HCT116 (cell line): ENCODE results near the gene COPS9.

Experiments used
- CEBPB ChIP-seq: IDR thresholded peaks from 2 replicates; pipeline ENCODE4 v1.6.1; 2012; ENCODE audit warnings: low read depth
- CTCF ChIP-seq, 3 experiments: fragments of 200-600 bp in 1 of 3; sonication (generic) in 1 of 3; IDR thresholded peaks in 2 of 3; conservative IDR thresholded peaks in 1 of 3; 2 replicates each; pipeline ENCODE4 v1.5.1; 2012 to 2017; ENCODE audit warnings: low read depth in 2 of 3, low read length in 2 of 3, antibody characterized with exemption in 1 of 3, borderline replicate concordance in 1 of 3, control low read depth in 1 of 3, mild to moderate bottlenecking in 1 of 3, mixed read lengths in 1 of 3, mixed run types in 1 of 3, moderate library complexity in 1 of 3; ENCODE audit not compliant: insufficient read depth in 1 of 3
- EZH2 ChIP-seq: fragments of 200-600 bp; sonication (generic); IDR thresholded peaks from 2 replicates; pipeline ENCODE4 v1.6.1; 2017; ENCODE audit warnings: antibody characterized with exemption, mixed run types
- MAX ChIP-seq: IDR thresholded peaks from 2 replicates; pipeline ENCODE4 v1.6.1; 2012
- POLR2A ChIP-seq: IDR thresholded peaks from 2 replicates; pipeline ENCODE4 v1.7.0; 2011; ENCODE audit warnings: borderline replicate concordance; ENCODE audit not compliant: insufficient read depth, insufficient read length; ENCODE audit errors: extremely low read depth

- TF ChIP-seq CTCF (IDR thresholded peaks at IDR 0.05 in 2 of 3, conservative IDR thresholded peaks at IDR 0.05 in 1 of 3; ENCODE audit: borderline replicate concordance in 1 of 3, insufficient read depth in 1 of 3, low read depth in 2 of 3, low read length in 2 of 3) (no peak), MAX (no peak), POLR2A (no peak), EZH2 (no peak), CEBPB (no peak)
Observed at GRCh38 chr2:240168041-240168440, 31.9 kb upstream of the COPS9 start.
